Testis (tissue), 2 donors: ENCODE measurements around the gene SLC37A1.

ENCODE experiments used
- CTCF ChIP-seq, 3 experiments: fragments of 450-650 bp in 2 of 3; fragments of 200-600 bp in 1 of 3; sonication (generic) in 1 of 3; IDR thresholded peaks; one replicate each; pipeline ENCODE4 v1.5.1; 2016 to 2019; ENCODE audit warnings: antibody characterized with exemption in 3 of 3, mild to moderate bottlenecking in 2 of 3, moderate library complexity in 1 of 3
- POLR2A ChIP-seq: fragments of 450-650 bp; IDR thresholded peaks from one replicate; pipeline ENCODE4 v1.6.1; 2017; ENCODE audit warnings: antibody characterized with exemption, mild to moderate bottlenecking, moderate library complexity

DNA sequence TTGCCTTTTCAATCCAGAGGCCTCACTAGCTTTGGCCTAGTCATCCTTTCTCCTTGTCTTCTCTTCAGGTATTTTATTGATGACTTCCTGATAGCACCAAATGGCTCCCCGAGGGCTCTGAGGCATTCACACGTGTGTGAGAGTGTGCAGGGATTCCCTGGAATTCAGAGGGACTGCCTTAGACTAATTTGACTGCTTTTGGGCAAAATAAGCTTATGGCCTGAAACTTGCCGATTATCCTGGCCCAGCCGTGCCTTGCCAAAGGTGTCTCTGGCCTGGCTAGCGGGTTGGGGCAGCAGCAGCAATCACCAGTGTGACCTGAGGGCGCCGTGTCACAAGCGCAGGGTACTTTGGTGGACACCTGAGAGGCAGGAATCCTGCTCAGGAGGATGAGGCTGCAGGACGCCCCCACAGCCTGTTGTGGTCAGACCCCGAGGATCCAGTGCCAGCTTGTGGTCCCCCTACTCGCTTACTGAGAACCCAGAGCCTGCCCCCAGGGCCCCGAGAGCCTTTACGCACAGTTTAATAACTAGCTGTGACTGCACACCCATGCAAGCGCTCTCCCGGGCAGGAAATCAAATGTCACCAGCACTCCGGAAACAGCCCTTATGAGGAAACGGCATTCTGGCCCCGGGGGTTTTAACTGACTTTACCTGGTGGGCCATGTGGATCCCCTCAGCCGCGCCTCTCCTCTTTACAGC, 76.9 kb downstream of the SLC37A1 start:
- TF ChIP-seq CTCF (IDR thresholded peaks at IDR 0.05): no peak
- TF ChIP-seq POLR2A: no peak
